IMR-90 (cell line): ENCODE results near the gene RAB11B. TPM values are rescaled to one million over a fixed set of nuclear protein-coding genes. Genes with fewer than 3 reads are reported as not detected.

Source experiments
- ATAC-seq: fragments of 200-7000 bp; cut with Tn5 transposase; 2 replicates; pipeline ENCODE4 v1.9.1; 2020; ENCODE audit warnings: low read depth, mild to moderate bottlenecking, moderate library complexity
- BruUV-seq: library from RNA; stranded (reverse); fragments of 400-500 nt; replicated peaks from 2 replicates; lab custom pipeline; 2021; lab: Mats Ljungman, UMichigan
- CTCF ChIA-PET: fragments of 300-600 bp; formaldehyde crosslinking; extraction: SDS; loops from one replicate; lab custom pipeline; 2021; ENCODE audit warnings: antibody characterized with exemption; lab: Yijun Ruan, JAX
- POLR2A ChIA-PET: fragments of 300-600 bp; sonication (Branson Sonifier 250); formaldehyde crosslinking; loops from one replicate; lab custom pipeline; 2022; ENCODE audit warnings: antibody characterized with exemption; ENCODE audit not compliant: unreplicated experiment; lab: Charles Lee
- DNase-seq: peaks from one replicate; pipeline ENCODE4 v3.0.0; 2013
- H2AFZ ChIP-seq: replicated peaks from 2 replicates; pipeline ENCODE3; 2013; ENCODE audit warnings: low read length, mild to moderate bottlenecking; ENCODE audit not compliant: poor library complexity
- H2AK5ac ChIP-seq: 2 replicates; pipeline ENCODE4 v1.6.1; 2013; ENCODE audit warnings: low read depth, low read length, inconsistent platforms
- H2AK9ac ChIP-seq: replicated peaks from 2 replicates; pipeline ENCODE3; 2013; ENCODE audit warnings: mild to moderate bottlenecking, low read depth, low read length, moderate library complexity; ENCODE audit not compliant: poor library complexity
- H2BK120ac ChIP-seq: 2 replicates; pipeline ENCODE4 v1.6.1; 2013; ENCODE audit warnings: low read depth, low read length, inconsistent platforms
- H2BK15ac ChIP-seq: 3 replicates; pipeline ENCODE4 v1.6.1; 2013; ENCODE audit warnings: low read depth, low read length, inconsistent platforms
- H2BK20ac ChIP-seq: 2 replicates; pipeline ENCODE4 v1.6.1; 2013; ENCODE audit warnings: low read depth, mild to moderate bottlenecking, inconsistent platforms, low read length, moderate library complexity
- H2BK5ac ChIP-seq: 2 replicates; pipeline ENCODE4 v1.6.1; 2013; ENCODE audit warnings: mild to moderate bottlenecking, low read depth, low read length, inconsistent platforms; ENCODE audit not compliant: poor library complexity, severe bottlenecking
- H3K14ac ChIP-seq: replicated peaks from 2 replicates; pipeline ENCODE4 v1.6.1; 2013; ENCODE audit warnings: low read depth, low read length, inconsistent platforms
- H3K18ac ChIP-seq: 2 replicates; pipeline ENCODE4 v1.6.1; 2013; ENCODE audit warnings: low read depth, low read length, control low read depth
- H3K23ac ChIP-seq: 2 replicates; pipeline ENCODE4 v1.6.1; 2013; ENCODE audit warnings: low read depth, low read length, inconsistent platforms
- H3K27ac ChIP-seq: 2 replicates; pipeline ENCODE4 v1.5.1; 2013; ENCODE audit warnings: mild to moderate bottlenecking, control low read depth, low read length; ENCODE audit not compliant: insufficient read depth
- H3K27me3 ChIP-seq: 2 replicates; pipeline ENCODE4 v1.6.1; 2013; ENCODE audit warnings: low read length; ENCODE audit not compliant: control insufficient read depth, insufficient read depth
- H3K36me3 ChIP-seq: 2 replicates; pipeline ENCODE4 v1.6.1; 2013; ENCODE audit warnings: low read length, mixed read lengths; ENCODE audit not compliant: control insufficient read depth, insufficient read depth
- H3K4ac ChIP-seq: 2 replicates; pipeline ENCODE4 v1.6.1; 2013; ENCODE audit warnings: low read depth, low read length, inconsistent platforms
- H3K4me1 ChIP-seq: 2 replicates; pipeline ENCODE4 v1.6.1; 2013; ENCODE audit warnings: low read length, mixed read lengths; ENCODE audit not compliant: control insufficient read depth, insufficient read depth
- H3K4me2 ChIP-seq: 2 replicates; pipeline ENCODE4 v1.6.1; 2013; ENCODE audit warnings: low read depth, mild to moderate bottlenecking, control low read depth, low read length, moderate library complexity
- H3K4me3 ChIP-seq: 2 replicates; pipeline ENCODE4 v1.5.1; 2013; ENCODE audit warnings: low read depth, mild to moderate bottlenecking, control low read depth, low read length, moderate library complexity; ENCODE audit not compliant: insufficient read depth
- H3K56ac ChIP-seq: 2 replicates; pipeline ENCODE4 v1.6.1; 2013; ENCODE audit warnings: low read length, inconsistent platforms; ENCODE audit not compliant: insufficient read depth; ENCODE audit errors: extremely low read depth
- H3K79me1 ChIP-seq, 2 experiments: 2 replicates each; pipeline ENCODE4 v1.6.1; 2013; ENCODE audit warnings: low read length in 2 of 2, inconsistent platforms in 1 of 2, low read depth in 1 of 2
- H3K9ac ChIP-seq: 2 replicates; pipeline ENCODE4 v1.6.1; 2013; ENCODE audit warnings: low read depth, low read length, control low read depth
- H3K9me1 ChIP-seq: 2 replicates; pipeline ENCODE4 v1.6.1; 2013; ENCODE audit warnings: low read length, inconsistent platforms; ENCODE audit not compliant: insufficient read depth
- H3K9me3 ChIP-seq: 2 replicates; pipeline ENCODE4 v1.6.1; 2013; ENCODE audit warnings: low read length; ENCODE audit not compliant: control insufficient read depth, insufficient read depth
- H4K20me1 ChIP-seq: 2 replicates; pipeline ENCODE4 v1.6.1; 2013; ENCODE audit warnings: low read length, inconsistent platforms; ENCODE audit not compliant: insufficient read depth
- H4K5ac ChIP-seq: 2 replicates; pipeline ENCODE4 v1.6.1; 2013; ENCODE audit warnings: mild to moderate bottlenecking, low read depth, low read length, control low read depth
- H4K8ac ChIP-seq, 2 experiments: 2 replicates each; pipeline ENCODE4 v1.6.1; 2013; ENCODE audit warnings: low read depth in 2 of 2, low read length in 2 of 2, control low read depth in 1 of 2, inconsistent platforms in 1 of 2
- H4K91ac ChIP-seq: 2 replicates; pipeline ENCODE4 v1.6.1; 2013; ENCODE audit warnings: low read depth, low read length, inconsistent platforms; ENCODE audit not compliant: insufficient read depth
- CHD1 ChIP-seq: IDR thresholded peaks from 2 replicates; pipeline ENCODE4 v1.6.1; 2012; ENCODE audit warnings: low read depth, low read length, improper control_type of control experiment
- MAFK ChIP-seq: IDR thresholded peaks from 2 replicates; pipeline ENCODE4 v1.6.1; 2012; ENCODE audit warnings: low read depth, low read length, improper control_type of control experiment
- MXI1 ChIP-seq: IDR thresholded peaks from 2 replicates; pipeline ENCODE4 v1.6.1; 2012; ENCODE audit warnings: low read depth, mild to moderate bottlenecking, low read length, moderate library complexity, borderline replicate concordance
- NFE2L2 ChIP-seq: fragments of 150-350 bp; IDR thresholded peaks from 2 replicates; pipeline ENCODE4 v1.6.1; 2016; ENCODE audit warnings: low read depth, mild to moderate bottlenecking, low read length
- SMC3 ChIP-seq: fragments of 150-350 bp; IDR thresholded peaks from 2 replicates; pipeline ENCODE4 v1.6.1; 2016; ENCODE audit warnings: low read depth, mild to moderate bottlenecking, antibody characterized with exemption, low read length, moderate library complexity
- USF2 ChIP-seq: fragments of 150-350 bp; IDR thresholded peaks from 2 replicates; pipeline ENCODE4 v1.6.1; 2017; ENCODE audit warnings: mild to moderate bottlenecking, antibody characterized with exemption, low read length, low read depth
- WGBS, 2 experiments: methylation state at CpG; one replicate each; pipeline versions ENCODE4 v1.1.5 to v1.1.7; 2013; ENCODE audit warnings: missing lambda C conversion rate in 2 of 2; ENCODE audit not compliant: insufficient read length in 1 of 2; ENCODE audit errors: extremely low coverage in 2 of 2; 5-methylcytosine and 5-hydroxymethylcytosine counted together
- dilution Hi-C: fragments of 300-500 bp; cut with HindIII; formaldehyde crosslinking; loops from one replicate; pipeline ENCODE4 v1.14.3; 2018; ENCODE audit warnings: low sequenced_read_pairs; ENCODE audit not compliant: unreplicated experiment
- in situ Hi-C: fragments of 300-500 bp; cut with MboI; formaldehyde crosslinking; loops from 3 replicates; pipeline ENCODE4 v1.14.3; 2019; ENCODE audit warnings: low sequenced_read_pairs, inconsistent platforms, mixed read lengths
- intact Hi-C: fragments of 100-400 bp; cut with micrococcal nuclease; formaldehyde crosslinking; loops from 2 replicates; pipeline ENCODE4 v1.10.0; 2022
- polyA plus RNA-seq, 3 experiments: library from polyadenylated mRNA; depleted of rRNA; stranded (reverse); fragments of >200 nt; gene quantifications; 2 replicates each; pipeline ENCODE4 v1.2.3, GENCODE V29; 2012; ENCODE audit warnings: low replicate concordance in 1 of 3
- total RNA-seq: library from RNA; depleted of rRNA; stranded (reverse); fragments of >200 nt; gene quantifications from 2 replicates; pipeline ENCODE4 v1.2.3, GENCODE V29; 2012
- TF ChIP-seq, protein P1 (sequence below): conservative IDR thresholded peaks from 2 replicates; pipeline ENCODE4 v1.5.1; 2012; ENCODE audit warnings: mild to moderate bottlenecking, low read depth, low read length, improper control_type of control experiment

Gene RAB11B
- total and polyA plus RNA-seq, 2 of the 4 experiments (the other 2 are of a cell fraction), result 8.2 to 117 TPM

GRCh38 chr19:8393871-8394250 is 3.7 kb downstream of the RAB11B start:
- H3K36me3 ChIP-seq, result no peaks in the 10 kb centered on the region
- H3K18ac ChIP-seq, result no peak overlapping the region
- no peak overlapping the region for H2BK15ac ChIP-seq
- CTCF ChIA-PET, result no interaction called here
- no peak overlapping the region for H2BK5ac ChIP-seq
- no peaks in the 10 kb centered on the region for H3K9me3 ChIP-seq
- no peak overlapping the region for H2AK5ac ChIP-seq
- no peak overlapping the region; the same call in 1 of the 2 replicates for H3K4ac ChIP-seq
- H2AFZ ChIP-seq, result no peak overlapping the region
- no peak overlapping the region; the same call in 1 of the 2 replicates for H4K91ac ChIP-seq
- H3K27me3 ChIP-seq, result no peaks in the 10 kb centered on the region
- intact Hi-C loops, result no loop called here
- H3K23ac ChIP-seq, result no peak overlapping the region
- POLR2A ChIA-PET, result no interaction called here
- DNase-seq, result no peak
- no peak overlapping the region for H4K8ac ChIP-seq
- H3K14ac ChIP-seq, result no peak overlapping the region
- peaks cover 40 to 81% of the 10 kb centered on the region in 2 experiments for H3K79me1 ChIP-seq
- BruUV-seq, result no TSS peak
- H2BK120ac ChIP-seq, result no peak overlapping the region
- dilution Hi-C loops, result no loop called here
- H2BK20ac ChIP-seq, result no peak overlapping the region
- H3K9ac ChIP-seq, result no peak overlapping the region
- peaks cover 18% of the 10 kb centered on the region for H3K4me1 ChIP-seq
- WGBS, 2 experiments, result 95% methylated on average over 5 of the region's 8 CpGs; no CpG with 5 or more reads in 1 of the 2 experiments
- H3K27ac ChIP-seq, result no peak overlapping the region
- no peak overlapping the region for H3K4me2 ChIP-seq
- TF ChIP-seq MXI1, result no peak
- no peak for TF ChIP-seq SMC3
- no peak for TF ChIP-seq CHD1
- no peak for TF ChIP-seq USF2
- TF ChIP-seq MAFK, result no peak
- no peak for TF ChIP-seq NFE2L2
- TF ChIP-seq, protein P1, sequence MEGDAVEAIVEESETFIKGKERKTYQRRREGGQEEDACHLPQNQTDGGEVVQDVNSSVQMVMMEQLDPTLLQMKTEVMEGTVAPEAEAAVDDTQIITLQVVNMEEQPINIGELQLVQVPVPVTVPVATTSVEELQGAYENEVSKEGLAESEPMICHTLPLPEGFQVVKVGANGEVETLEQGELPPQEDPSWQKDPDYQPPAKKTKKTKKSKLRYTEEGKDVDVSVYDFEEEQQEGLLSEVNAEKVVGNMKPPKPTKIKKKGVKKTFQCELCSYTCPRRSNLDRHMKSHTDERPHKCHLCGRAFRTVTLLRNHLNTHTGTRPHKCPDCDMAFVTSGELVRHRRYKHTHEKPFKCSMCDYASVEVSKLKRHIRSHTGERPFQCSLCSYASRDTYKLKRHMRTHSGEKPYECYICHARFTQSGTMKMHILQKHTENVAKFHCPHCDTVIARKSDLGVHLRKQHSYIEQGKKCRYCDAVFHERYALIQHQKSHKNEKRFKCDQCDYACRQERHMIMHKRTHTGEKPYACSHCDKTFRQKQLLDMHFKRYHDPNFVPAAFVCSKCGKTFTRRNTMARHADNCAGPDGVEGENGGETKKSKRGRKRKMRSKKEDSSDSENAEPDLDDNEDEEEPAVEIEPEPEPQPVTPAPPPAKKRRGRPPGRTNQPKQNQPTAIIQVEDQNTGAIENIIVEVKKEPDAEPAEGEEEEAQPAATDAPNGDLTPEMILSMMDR, result no peak
- H3K56ac ChIP-seq, result no peak overlapping the region
- no peak overlapping the region for H3K4me3 ChIP-seq
- H4K20me1 ChIP-seq, result peaks cover 76% of the 10 kb centered on the region
- no peak for ATAC-seq
- H2AK9ac ChIP-seq, result no peak overlapping the region
- in situ Hi-C loops, result no loop called here
- H3K9me1 ChIP-seq, result peaks cover 33% of the 10 kb centered on the region
- H4K5ac ChIP-seq, result no peak overlapping the region
